GM12865 (cell line): Measurements from ENCODE around the gene EGFL6.
"Not testable (repeated sequence)": the region's sequence is repeated elsewhere in the genome, so short reads cannot be mapped to it uniquely, and the experiment has no call there.

ENCODE experiments used
- DNase-seq: peaks from one replicate; pipeline ENCODE4 v3.0.0; 2010; ENCODE audit warnings: low read depth
- H3K4me3 ChIP-seq: 2 replicates; pipeline ENCODE4 v1.5.1; 2011; ENCODE audit warnings: mild to moderate bottlenecking, low read depth, low read length, control low read depth
- CTCF ChIP-seq: IDR thresholded peaks from 2 replicates; pipeline ENCODE4 v1.5.1; 2011; ENCODE audit warnings: low read length, control low read depth, low read depth, inconsistent platforms; ENCODE audit not compliant: insufficient read depth; ENCODE audit errors: missing control alignments

EGFL6 gene

GRCh38 chrX:13638021-13638420 is 68.6 kb downstream of the EGFL6 start:
- no peak for TF ChIP-seq CTCF
- no peak overlapping the region for H3K4me3 ChIP-seq
- no peak for DNase-seq

GRCh38 chrX:13638826-13639225 is 69.4 kb downstream of the EGFL6 start:
- H3K4me3 ChIP-seq = no peak overlapping the region
- no peak for DNase-seq
- no peak for TF ChIP-seq CTCF

DNA sequence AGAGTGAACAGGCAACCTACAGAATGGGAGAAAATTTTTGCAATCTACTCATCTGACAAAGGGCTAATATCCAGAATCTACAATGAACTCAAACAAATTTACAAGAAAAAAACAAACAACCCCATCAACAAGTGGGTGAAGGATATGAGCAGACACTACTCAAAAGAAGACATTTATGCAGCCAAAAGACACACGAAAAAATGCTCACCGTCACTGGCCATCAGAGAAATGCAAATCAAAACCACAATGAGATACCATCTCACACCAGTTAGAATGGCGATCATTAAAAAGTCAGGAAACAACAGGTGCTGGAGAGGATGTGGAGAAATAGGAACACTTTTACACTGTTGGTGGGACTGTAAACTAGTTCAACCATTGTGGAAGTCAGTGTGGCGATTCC is 72.3 kb downstream of the EGFL6 start:
- DNase-seq, H3K4me3 ChIP-seq: not testable (repeated sequence)

- TF ChIP-seq CTCF = no peak
- H3K4me3 ChIP-seq = no peak overlapping the region
- DNase-seq = no peak
These were observed 76.2 kb downstream of the EGFL6 start for GRCh38 chrX:13645464-13646153.

DNA sequence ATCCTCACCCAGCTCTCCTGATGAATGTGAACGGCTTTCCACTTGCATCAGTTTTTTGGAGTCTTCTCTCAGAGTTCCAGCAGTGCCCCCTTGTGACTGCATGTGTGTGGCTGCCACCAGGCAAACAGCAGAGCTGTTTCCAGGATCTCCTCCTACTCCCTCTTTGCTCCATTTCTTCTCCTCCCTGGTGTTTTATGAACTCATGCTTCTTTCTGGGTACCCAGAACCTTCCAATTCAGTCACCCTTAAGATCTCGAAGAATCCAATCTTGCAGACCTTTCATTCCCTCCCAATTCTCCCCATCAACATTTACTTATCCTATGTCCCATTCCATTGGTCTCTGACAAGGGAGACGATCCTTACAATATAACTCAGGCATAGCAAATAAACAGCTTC is 76.8 kb downstream of the EGFL6 start:
- DNase-seq = peak; percentile 51
- peak; percentile 55 for TF ChIP-seq CTCF
- no peak overlapping the region for H3K4me3 ChIP-seq

DNA sequence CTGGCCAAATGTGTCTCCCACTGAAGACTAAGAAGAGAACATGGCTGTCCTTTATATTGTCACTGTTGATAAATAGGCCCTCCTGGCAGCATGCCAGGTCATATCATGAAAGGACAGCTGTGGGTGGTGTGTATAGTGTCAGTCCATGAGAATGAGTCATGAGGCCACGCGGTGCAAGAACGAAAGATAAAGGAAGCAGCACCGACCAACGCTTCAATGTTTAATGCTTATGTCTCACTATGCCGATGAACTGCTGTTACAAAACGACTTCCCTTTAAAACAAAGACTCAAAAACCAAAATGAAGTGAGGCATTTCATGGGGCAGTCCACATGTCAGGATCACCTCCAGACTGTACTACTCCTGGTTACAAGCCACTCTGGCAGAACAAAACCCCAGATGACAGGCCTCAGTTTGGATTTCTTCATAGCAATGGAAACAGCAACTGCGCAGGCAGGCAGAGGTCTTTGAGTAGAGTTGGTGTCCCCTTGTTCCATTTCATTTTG is 78.4 kb downstream of the EGFL6 start:
- TF ChIP-seq CTCF = no peak

DNA sequence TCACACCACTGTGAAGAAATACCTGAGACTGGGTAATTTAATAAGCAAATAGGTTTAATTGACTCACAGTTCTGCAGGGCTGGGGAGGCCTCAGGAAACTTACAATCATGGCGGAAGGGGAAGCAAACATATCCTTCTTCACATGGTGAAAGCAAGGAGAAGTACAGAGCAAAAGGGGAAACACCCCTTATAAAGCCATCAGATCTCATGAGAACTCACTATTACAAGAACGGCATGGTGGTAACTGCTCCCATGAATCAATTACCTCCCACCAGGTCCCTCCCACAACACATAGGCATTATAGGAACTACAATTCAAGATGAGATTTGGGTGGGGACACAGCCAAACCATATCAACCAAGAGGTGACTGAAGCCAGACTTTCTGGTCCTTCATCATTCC is 78.9 kb downstream of the EGFL6 start:
- H3K4me3 ChIP-seq, DNase-seq: not testable (repeated sequence)

More for the DNA sequence above, 78.4 kb downstream of the EGFL6 start:
- DNase-seq = no peak
- no peak overlapping the region for H3K4me3 ChIP-seq

- no peak overlapping the region for H3K4me3 ChIP-seq
- no peak for TF ChIP-seq CTCF
- DNase-seq = no peak
These were observed 80.4 kb downstream of the EGFL6 start for GRCh38 chrX:13649838-13650237.
